ENCODE data around the gene SLC3A2.

The SLC3A2 gene

GRCh38 chr11:62912268-62912667 is 31.6 kb downstream of the SLC3A2 start:
- DNase-seq, result no peak

- no peak for DNase-seq
Measured at GRCh38 chr11:62914416-62914815, 33.7 kb downstream of the SLC3A2 start.

- DNase-seq, result no peak
Measured at GRCh38 chr11:62917906-62918502, 37.3 kb downstream of the SLC3A2 start.

- DNase-seq, result no peak
Measured at GRCh38 chr11:62918531-62918930, 37.8 kb downstream of the SLC3A2 start.

DNA sequence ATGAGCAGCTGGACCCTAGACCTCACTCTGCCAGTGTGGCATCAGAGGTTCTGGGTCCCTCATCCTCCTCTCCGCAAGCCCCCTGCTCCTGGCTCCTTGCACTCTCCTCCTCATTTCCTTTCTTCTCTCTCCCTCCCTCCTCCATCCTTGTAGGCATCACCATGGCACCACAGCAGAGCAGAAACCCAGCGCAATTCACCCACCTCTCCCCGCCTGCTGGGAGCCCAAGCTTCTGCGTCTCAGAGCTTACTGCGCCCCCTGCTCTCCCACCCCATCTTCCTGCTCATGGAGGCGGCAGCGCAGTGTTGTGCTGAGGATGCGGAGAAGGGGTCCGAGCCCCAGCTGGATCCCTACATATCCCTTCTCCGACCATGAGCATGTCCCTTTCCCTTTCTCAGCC is 38.8 kb downstream of the SLC3A2 start:
- no peak for DNase-seq

GRCh38 chr11:62919898-62920640 is 39.4 kb downstream of the SLC3A2 start:
- no peak for DNase-seq

DNA sequence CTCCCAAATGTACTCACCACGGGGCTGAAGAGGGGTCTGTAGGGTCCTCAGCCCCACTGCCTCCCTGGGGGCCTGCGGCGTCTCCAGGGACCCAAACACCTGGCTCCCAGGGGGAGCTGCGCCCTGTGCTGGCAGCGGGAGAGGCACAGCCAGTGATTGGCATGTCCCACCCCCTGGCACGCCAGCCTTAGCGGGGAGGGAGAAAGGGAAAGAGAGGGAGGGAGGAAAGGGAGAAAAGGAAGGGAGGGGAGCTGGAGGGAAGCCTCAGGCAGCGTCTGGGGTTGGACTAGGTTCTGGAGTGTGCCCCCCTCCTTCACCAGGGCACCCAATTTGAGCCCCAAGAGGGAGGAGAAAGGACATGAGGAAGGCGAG is 40.5 kb downstream of the SLC3A2 start, which contains the start of gene CHRM1:
Gene CHRM1, minus strand, starts transcription at position 163 of the 372 bp plus-strand sequence. CDS start 10,263 bp downstream, outside the sequence.
- DNase-seq, result no peak

- DNase-seq, result no peak
Measured at GRCh38 chr11:62921573-62922188, 41.0 kb downstream of the SLC3A2 start.

GRCh38 chr11:62922189-62922589 is 41.5 kb downstream of the SLC3A2 start:
- DNase-seq, result no peak

GRCh38 chr11:62922653-62923431 is 42.1 kb downstream of the SLC3A2 start:
- DNase-seq, result no peak

GRCh38 chr11:62923601-62924411 is 43.1 kb downstream of the SLC3A2 start:
- no peak for DNase-seq

DNA sequence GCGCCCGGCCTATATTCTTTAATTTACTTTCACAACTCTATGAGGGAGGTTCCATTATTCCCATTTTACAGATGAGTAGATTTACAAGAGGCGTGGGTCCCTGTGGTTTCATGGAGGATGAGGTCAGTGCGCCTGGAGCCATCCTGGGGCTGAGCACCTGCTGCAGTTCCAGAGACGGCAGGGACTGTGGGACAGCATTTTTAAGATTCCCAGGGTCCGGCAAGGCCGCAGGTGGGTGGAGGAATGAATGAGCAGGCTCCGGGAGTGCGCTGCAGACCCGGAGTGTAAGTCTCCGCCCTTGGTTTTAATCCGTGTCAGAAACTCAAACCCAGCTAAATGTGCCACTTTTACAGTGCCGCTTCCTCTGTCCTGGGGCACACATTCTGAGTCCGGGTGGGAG is 44.6 kb downstream of the SLC3A2 start:
- no peak for DNase-seq

DNA sequence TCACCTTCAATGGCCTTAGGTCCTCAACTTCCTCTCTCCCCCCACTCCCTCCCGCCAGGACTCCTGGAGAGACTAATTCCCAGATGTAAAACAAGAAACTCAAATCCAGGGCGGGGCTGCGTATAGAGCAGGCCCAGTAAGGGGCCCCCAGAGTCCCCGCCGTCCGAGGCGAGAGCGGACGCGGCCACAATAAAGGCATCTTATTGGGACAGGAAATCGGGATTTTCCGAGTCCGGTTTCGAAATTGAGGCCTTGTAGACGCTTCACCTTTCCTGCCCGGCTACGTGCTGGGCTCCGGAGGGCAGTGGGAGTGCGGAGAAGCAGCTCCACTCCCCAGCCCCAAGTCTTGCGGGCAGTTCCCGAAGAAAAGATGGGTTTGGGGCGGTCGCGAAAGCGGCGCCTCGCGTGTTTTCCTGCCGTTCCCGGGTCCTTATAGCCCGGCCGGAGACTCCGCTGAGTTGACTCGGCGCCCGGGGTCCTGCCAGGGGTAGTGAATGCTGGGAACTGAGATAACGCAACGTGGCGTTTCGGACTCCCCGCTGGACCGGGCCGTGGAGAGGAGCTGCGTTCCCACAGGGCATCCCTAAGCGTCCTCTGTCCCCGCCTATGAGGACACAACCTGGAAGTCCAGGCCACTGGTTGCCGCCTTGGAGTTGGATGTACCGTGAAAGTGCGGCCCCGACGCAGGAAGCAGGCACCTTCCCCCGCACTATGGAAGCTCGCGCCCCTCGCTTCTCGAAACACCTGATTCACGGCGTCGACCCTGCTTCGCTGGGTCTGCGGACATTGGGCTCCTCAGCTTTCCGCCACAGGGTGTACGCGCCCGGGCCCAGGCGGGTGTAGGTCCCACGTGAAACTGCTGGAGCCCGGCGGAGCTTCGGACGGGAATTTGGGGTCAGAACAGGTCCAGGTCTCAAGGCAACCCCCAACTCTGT is 45.3 kb downstream of the SLC3A2 start:
- DNase-seq, result no peak

DNA sequence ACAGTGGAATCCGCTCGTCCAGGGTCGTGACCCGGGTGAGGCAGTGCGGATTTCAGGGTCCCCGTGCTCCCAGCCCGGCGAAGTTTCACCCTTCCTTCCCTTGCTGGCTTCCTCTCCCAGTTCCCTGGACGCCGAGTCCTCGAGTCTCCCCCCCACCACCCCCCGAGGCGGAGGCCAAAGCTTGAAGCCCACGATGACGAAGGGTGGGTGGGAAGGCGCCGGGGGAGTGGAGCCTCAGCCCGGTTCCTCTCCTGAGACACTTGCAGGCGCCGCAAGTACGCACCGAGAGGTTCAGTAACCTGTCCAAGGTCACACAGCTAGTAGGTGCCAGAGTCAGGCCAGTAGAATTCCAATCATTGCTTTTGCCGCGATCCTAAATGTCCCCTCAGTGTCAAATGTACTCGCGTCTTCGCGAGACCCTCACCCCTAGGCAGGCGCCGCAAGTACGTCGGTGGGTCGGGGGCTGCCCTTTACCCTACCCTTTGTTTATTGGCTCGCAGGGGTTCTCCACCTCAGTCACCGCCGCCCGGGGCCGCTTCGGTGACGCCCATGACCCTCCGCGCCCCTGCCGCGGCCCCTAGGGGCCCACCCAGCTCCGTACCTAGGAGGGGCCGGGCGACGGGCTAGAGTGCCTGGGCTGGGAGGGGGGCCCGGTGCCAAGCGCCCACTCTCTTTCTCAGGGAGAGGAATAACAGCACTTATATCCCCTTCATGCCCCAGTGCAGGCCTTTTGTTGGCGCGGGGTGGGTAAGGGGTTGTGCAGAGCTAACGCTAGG is 46.2 kb downstream of the SLC3A2 start:
- no peak for DNase-seq

DNA sequence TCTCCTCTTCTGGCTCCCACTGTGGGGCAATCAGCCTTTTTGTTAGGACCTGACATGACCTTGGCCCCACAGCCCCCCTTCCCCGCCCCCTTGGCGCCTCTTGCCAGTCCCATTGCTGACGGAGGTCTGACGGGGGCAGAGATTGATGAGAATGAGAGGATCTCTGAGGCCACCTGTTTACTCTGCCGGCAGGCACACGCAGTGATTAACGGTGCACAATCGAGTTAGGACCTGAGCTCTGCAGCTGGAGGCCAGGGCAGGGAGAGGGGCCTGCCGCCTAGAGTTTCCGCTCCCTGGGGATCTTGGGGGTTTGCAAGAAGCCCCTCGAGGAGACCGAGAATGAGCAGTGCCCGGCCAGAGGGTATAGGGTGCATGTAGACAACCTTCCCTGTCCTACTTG is 47.3 kb downstream of the SLC3A2 start:
- no peak for DNase-seq

DNA sequence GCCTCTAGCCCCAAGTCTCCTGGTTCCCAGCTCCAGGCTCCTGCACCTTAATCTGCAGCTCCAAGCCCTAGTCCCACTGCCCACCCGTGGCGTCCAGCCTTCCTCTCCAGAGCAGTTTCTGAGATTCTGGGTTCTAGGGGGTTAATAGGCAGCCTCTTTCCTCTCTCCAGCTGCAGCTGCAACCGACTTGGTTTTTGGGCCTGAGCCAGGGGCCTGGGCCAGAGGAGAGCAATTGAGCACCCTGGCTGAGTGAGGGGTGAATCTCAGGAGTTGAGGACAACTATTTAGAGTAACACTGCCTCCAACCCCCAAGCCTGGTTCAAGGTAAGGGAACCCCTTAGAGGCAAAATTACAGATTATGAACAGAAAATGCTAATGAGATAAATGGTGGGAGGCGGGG is 49.5 kb downstream of the SLC3A2 start:
- DNase-seq, result no peak

- DNase-seq, result no peak
Measured at GRCh38 chr11:62930666-62931065, 50.0 kb downstream of the SLC3A2 start.

GRCh38 chr11:62931499-62932278 is 51.0 kb downstream of the SLC3A2 start:
- no peak for DNase-seq

DNA sequence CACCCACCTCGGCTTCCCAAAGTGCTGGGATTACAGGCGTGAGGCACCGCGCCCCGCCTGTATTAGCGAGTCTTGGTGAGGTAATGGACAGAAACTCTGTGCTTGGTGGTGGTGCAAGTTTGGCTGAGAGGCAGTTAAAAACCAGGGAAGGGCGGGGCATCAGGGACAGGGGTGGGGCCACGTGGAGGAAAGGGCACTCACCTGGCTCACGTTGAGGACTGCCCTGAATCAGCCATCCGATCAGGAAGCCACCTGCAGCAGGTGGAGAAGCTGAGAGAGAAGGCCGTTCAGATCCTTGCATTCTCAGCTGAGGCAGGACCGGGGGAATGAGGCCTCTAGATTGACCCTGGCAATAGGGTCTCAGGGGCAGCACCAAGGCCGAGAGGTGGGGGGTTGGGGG is 52.6 kb downstream of the SLC3A2 start:
- DNase-seq, result no peak
